Kidney (tissue), 14 donors: Measurements from ENCODE around the gene WNT16. TPM values are rescaled to one million over a fixed set of nuclear protein-coding genes. Genes with fewer than 3 reads are reported as not detected.

Experiments
- DNase-seq, 5 donors: peaks; one replicate each; pipeline ENCODE4 v3.0.0-alpha.2; 2013 to 2020
- FAIRE-seq: peaks from 2 replicates; lab custom pipeline; 2012; peaks lifted over from hg19 to GRCh38; lab: Jason Lieb, UNC
- H3K27ac ChIP-seq, 2 donors: one replicate each; pipeline ENCODE4 v1.7.0; 2013; ENCODE audit warnings: low read depth in 2 of 2, low read length in 2 of 2, inconsistent platforms in 1 of 2
- H3K27me3 ChIP-seq: one replicate; pipeline ENCODE4 v1.7.1; 2013; ENCODE audit warnings: low read length, inconsistent platforms; ENCODE audit not compliant: control insufficient read depth, insufficient read depth
- H3K36me3 ChIP-seq, 3 donors: one replicate each; pipeline versions ENCODE4 v1.7.0 to v1.7.1; 2013; ENCODE audit warnings: low read length in 3 of 3, control low read depth in 1 of 3, inconsistent platforms in 1 of 3; ENCODE audit not compliant: insufficient read depth in 3 of 3, control insufficient read depth in 2 of 3
- H3K4me1 ChIP-seq, 3 donors: one replicate each; pipeline versions ENCODE4 v1.7.0 to v1.7.1; 2013; ENCODE audit warnings: low read length in 3 of 3, inconsistent platforms in 1 of 3, low read depth in 1 of 3; ENCODE audit not compliant: control insufficient read depth in 2 of 3, insufficient read depth in 2 of 3
- H3K4me3 ChIP-seq, 3 donors: one replicate each; pipeline versions ENCODE4 v1.7.0 to v1.8.1; 2013; ENCODE audit warnings: low read length in 3 of 3, control low read depth in 1 of 3, inconsistent platforms in 1 of 3
- H3K9ac ChIP-seq, 3 donors: one replicate each; pipeline versions ENCODE4 v1.7.0 to v1.7.1; 2013; ENCODE audit warnings: low read length in 3 of 3, control low read depth in 1 of 3, inconsistent platforms in 1 of 3
- H3K9me3 ChIP-seq, 3 donors: one replicate each; pipeline versions ENCODE4 v1.7.0 to v1.7.1; 2013; ENCODE audit warnings: low read length in 3 of 3, control low read depth in 1 of 3, inconsistent platforms in 1 of 3; ENCODE audit not compliant: control insufficient read depth in 2 of 3, insufficient read depth in 1 of 3
- CTCF ChIP-seq: IDR thresholded peaks from 3 replicates; pipeline ENCODE4 v1.5.1; 2012; ENCODE audit warnings: mild to moderate bottlenecking, moderate library complexity, borderline replicate concordance; ENCODE audit not compliant: insufficient read depth; ENCODE audit errors: extremely low read depth
- intact Hi-C: fragments of 100-400 bp; cut with DNase I; formaldehyde crosslinking; loops from one replicate; pipeline ENCODE4 v1.11.1; 2022
- polyA plus RNA-seq: library from polyadenylated mRNA; stranded (reverse); fragments of 350-450 nt; fragmentation: Illumina TruSeq; extraction: RNeasy Lipid Tissue Mini Kit (QIAGEN cat#74804); gene quantifications from one replicate; pipeline ENCODE4 v1.2.3, GENCODE V29; 2014; ENCODE audit warnings: low read depth, low replicate concordance; ENCODE audit not compliant: insufficient read depth
- total RNA-seq: library from RNA; stranded (reverse); fragmentation: NEBNext Ultra II Directional; extraction: Animal tissue kit (Norgen Biotek cat#: 25700); gene quantifications from one replicate; pipeline ENCODE4 v1.2.1, GENCODE V29; 2021
- donor health status: control.
- donor health status: control.
- donor health status: control.
- donor health status: control.
- donor health status: control.
- donor health status: DM: yes; HTN: yes; CAD: no.
- donor health status: Normal renal cell carcinoma (clear cell type).

WNT16 gene
- total and polyA plus RNA-seq, 2 donors from 2014 or later = not detected

DNA sequence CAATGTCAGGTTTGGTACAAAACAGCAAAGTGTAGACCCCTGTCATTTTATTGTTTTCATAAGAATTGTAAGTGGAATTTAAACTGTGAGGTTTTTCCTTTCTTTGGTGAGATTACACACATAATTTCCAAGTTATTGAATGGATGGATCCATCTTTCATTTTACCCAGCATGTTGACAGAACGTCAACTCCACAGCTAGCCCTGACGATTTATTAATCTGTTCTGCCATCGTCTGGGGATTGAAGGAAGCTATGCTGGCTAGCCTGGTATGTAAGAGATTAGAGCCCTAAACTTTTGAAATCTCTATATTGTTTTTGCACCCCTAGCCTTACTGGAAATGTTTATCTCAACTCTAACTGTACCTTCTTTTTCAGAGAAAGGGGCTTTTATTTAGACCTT, 8.6 kb downstream of the WNT16 start:
- no peaks in the 10 kb centered on the region for H3K4me1 ChIP-seq
- DNase-seq (no peak), FAIRE-seq (no peak)
- no peak for TF ChIP-seq CTCF
- no peak overlapping the region for H3K4me3 ChIP-seq
- H3K36me3 ChIP-seq = peaks cover 0 to 2% (median 0%) of the 10 kb centered on the region in 3 donors
- H3K9me3 ChIP-seq = no peaks in the 10 kb centered on the region
- intact Hi-C loops = no loop called here
- H3K27me3 ChIP-seq = peaks cover 12% of the 10 kb centered on the region
- H3K9ac ChIP-seq = no peak overlapping the region
- no peak overlapping the region for H3K27ac ChIP-seq

DNA sequence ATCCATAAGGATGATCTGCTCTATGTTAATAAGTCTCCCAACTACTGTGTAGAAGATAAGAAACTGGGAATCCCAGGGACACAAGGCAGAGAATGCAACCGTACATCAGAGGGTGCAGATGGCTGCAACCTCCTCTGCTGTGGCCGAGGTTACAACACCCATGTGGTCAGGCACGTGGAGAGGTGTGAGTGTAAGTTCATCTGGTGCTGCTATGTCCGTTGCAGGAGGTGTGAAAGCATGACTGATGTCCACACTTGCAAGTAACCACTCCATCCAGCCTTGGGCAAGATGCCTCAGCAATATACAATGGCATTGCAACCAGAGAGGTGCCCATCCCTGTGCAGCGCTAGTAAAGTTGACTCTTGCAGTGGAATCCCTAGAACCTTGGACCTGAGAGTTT, 10.3 kb downstream of the WNT16 start:
- Histone ChIP-seq H3K4me1 (no peaks in the 10 kb centered on the region), H3K27ac (no peak overlapping the region), H3K36me3 (peaks cover 0 to 2% (median 0%) of the 10 kb centered on the region in 3 donors), H3K27me3 (peaks cover 11% of the 10 kb centered on the region), H3K9ac (no peak overlapping the region), H3K4me3 (no peak overlapping the region), H3K9me3 (no peaks in the 10 kb centered on the region)
- FAIRE-seq = no peak
- no peak for DNase-seq
- intact Hi-C loops = no loop called here
- TF ChIP-seq CTCF = no peak

- intact Hi-C loops = no loop called here
- Histone ChIP-seq H3K27me3 (no peaks in the 10 kb centered on the region), H3K9me3 (no peaks in the 10 kb centered on the region), H3K4me3 (no peak overlapping the region), H3K36me3 (peaks cover 0 to 4% (median 2%) of the 10 kb centered on the region in 3 donors), H3K4me1 (no peaks in the 10 kb centered on the region), H3K27ac (no peak overlapping the region), H3K9ac (no peak overlapping the region)
- TF ChIP-seq CTCF = no peak
- no peak for DNase-seq
- no peak for FAIRE-seq
These were observed 13.1 kb downstream of the WNT16 start for GRCh38 chr7:121341933-121342332.

DNA sequence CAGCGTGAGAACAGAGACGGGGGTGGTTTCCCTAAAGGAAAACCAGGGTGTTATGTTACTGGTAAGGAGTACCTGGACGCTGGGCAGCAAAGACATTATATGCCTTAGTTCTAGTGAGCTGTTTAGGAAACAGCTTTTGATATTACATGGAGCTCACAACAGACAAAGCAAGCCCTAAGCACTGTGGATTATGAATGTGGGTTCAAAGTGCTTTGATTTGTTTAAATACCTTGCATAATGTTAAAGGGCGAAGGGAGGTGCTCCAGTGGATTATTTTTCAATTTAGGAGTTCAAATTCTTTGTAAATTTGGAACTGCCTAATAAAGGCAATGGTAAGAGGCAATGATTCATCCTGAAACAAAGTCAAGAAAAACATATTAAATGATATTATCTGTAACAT, 13.8 kb downstream of the WNT16 start:
- FAIRE-seq = no peak
- DNase-seq = no peak
- Histone ChIP-seq H3K27ac (no peak overlapping the region), H3K9ac (no peak overlapping the region), H3K4me1 (no peaks in the 10 kb centered on the region), H3K4me3 (no peak overlapping the region), H3K9me3 (no peaks in the 10 kb centered on the region), H3K27me3 (no peaks in the 10 kb centered on the region), H3K36me3 (peaks cover 0 to 7% (median 2%) of the 10 kb centered on the region in 3 donors)
- TF ChIP-seq CTCF = no peak
- intact Hi-C loops = no loop called here
